ENCODE data around the gene HLF. TPM values are rescaled to one million over a fixed set of nuclear protein-coding genes. Genes with fewer than 3 reads are reported as not detected.
A peak's percentile ranks its signal among the peaks of the same experiment; 100 is the strongest.

Gene HLF
- total RNA-seq, 1 experiment from 2014 or later: 3.2 TPM

- TF ChIP-seq CTCF (conservative IDR thresholded peaks at IDR 0.05; ENCODE audit: low read depth, low read length): no peak
- no peak for TF ChIP-seq EZH2 (IDR thresholded peaks at IDR 0.05; ENCODE audit: borderline replicate concordance, low read depth, low read length, poor library complexity, severe bottlenecking)
- no peak overlapping the region for H3K27ac ChIP-seq (ENCODE audit: low read depth, low read length, poor library complexity, severe bottlenecking)
- no peak overlapping the region for H3K4me3 ChIP-seq (ENCODE audit: low read depth, low read length, poor library complexity, severe bottlenecking)
- H3K27me3 ChIP-seq (replicated peaks; ENCODE audit: insufficient read depth, low read depth, low read length, poor library complexity): no peaks in the 10 kb centered on the region
- no peaks in the 10 kb centered on the region for H3K9me3 ChIP-seq (ENCODE audit: low read depth, low read length, poor library complexity, severe bottlenecking)
- peaks cover 6% of the 10 kb centered on the region for H3K4me1 ChIP-seq (ENCODE audit: insufficient read depth, low read length, poor library complexity, severe bottlenecking)
- POLR2A ChIA-PET (ENCODE audit: low non-redundant PET): no interaction called here
- intact Hi-C loops (cut with micrococcal nuclease; ENCODE audit: unreplicated experiment): no loop called here
- DNase-seq (ENCODE audit: low spot score): peak; percentile 41
- BruUV-seq (replicated peaks): no TSS peak
- CTCF ChIA-PET: no interaction called here
- no peaks in the 10 kb centered on the region for H3K36me3 ChIP-seq (ENCODE audit: insufficient read depth, low read length, poor library complexity, severe bottlenecking)
These were observed 37.0 kb downstream of the HLF start for GRCh38 chr17:55301521-55302406.

DNA sequence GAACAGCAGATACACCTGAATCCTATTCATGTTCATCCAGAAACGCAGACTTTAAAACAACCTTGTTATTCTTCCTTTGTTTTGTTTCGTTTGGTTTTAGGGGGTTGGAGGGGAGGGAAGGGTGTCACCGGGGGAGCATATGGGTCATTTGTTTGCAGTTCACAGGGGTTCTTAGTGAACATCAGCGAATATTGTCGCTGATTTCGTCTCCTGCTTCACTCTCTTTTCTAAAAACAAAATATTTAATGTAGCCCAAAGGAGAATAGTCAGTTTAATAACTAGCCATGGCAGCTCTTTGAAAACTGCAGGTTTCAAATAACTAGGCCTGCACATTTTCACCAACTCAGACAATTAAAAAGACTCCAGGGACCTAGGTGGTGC lies 37.6 kb downstream of the HLF start:
- no peaks in the 10 kb centered on the region for H3K9me3 ChIP-seq (ENCODE audit: low read depth, low read length, poor library complexity, severe bottlenecking)
- no peak overlapping the region for H3K4me3 ChIP-seq (ENCODE audit: low read depth, low read length, poor library complexity, severe bottlenecking)
- no peaks in the 10 kb centered on the region for H3K27me3 ChIP-seq (replicated peaks; ENCODE audit: insufficient read depth, low read depth, low read length, poor library complexity)
- no peaks in the 10 kb centered on the region for H3K36me3 ChIP-seq (ENCODE audit: insufficient read depth, low read length, poor library complexity, severe bottlenecking)
- POLR2A ChIA-PET (ENCODE audit: low non-redundant PET): no interaction called here
- no peak overlapping the region for H3K27ac ChIP-seq (ENCODE audit: low read depth, low read length, poor library complexity, severe bottlenecking)
- DNase-seq (ENCODE audit: low spot score): no peak
- TF ChIP-seq EZH2 (IDR thresholded peaks at IDR 0.05; ENCODE audit: borderline replicate concordance, low read depth, low read length, poor library complexity, severe bottlenecking) (no peak), CTCF (conservative IDR thresholded peaks at IDR 0.05; ENCODE audit: low read depth, low read length) (no peak)
- no TSS peak for BruUV-seq (replicated peaks)
- intact Hi-C loops (cut with micrococcal nuclease; ENCODE audit: unreplicated experiment): no loop called here
- H3K4me1 ChIP-seq (ENCODE audit: insufficient read depth, low read length, poor library complexity, severe bottlenecking): peaks cover 6% of the 10 kb centered on the region
- CTCF ChIA-PET: no interaction called here

GRCh38 chr17:55303008-55303493 lies 38.3 kb downstream of the HLF start:
- Histone ChIP-seq H3K4me3 (ENCODE audit: low read depth, low read length, poor library complexity, severe bottlenecking) (no peak overlapping the region), H3K27ac (ENCODE audit: low read depth, low read length, poor library complexity, severe bottlenecking) (no peak overlapping the region), H3K27me3 (replicated peaks; ENCODE audit: insufficient read depth, low read depth, low read length, poor library complexity) (no peaks in the 10 kb centered on the region), H3K4me1 (ENCODE audit: insufficient read depth, low read length, poor library complexity, severe bottlenecking) (peaks cover 6% of the 10 kb centered on the region), H3K36me3 (ENCODE audit: insufficient read depth, low read length, poor library complexity, severe bottlenecking) (no peaks in the 10 kb centered on the region), H3K9me3 (ENCODE audit: low read depth, low read length, poor library complexity, severe bottlenecking) (no peaks in the 10 kb centered on the region)
- intact Hi-C loops (cut with micrococcal nuclease; ENCODE audit: unreplicated experiment): no loop called here
- ChIA-PET CTCF (no interaction called here), POLR2A (ENCODE audit: low non-redundant PET) (no interaction called here)
- no TSS peak for BruUV-seq (replicated peaks)
- TF ChIP-seq CTCF (conservative IDR thresholded peaks at IDR 0.05; ENCODE audit: low read depth, low read length): no peak
- TF ChIP-seq EZH2 (IDR thresholded peaks at IDR 0.05; ENCODE audit: borderline replicate concordance, low read depth, low read length, poor library complexity, severe bottlenecking): no peak
- DNase-seq (ENCODE audit: low spot score): no peak

All from A673 (cell line).